HG03175 (cell line): Measurements from ENCODE around the gene MUC4.
"Not testable (repeated sequence)": the region's sequence is repeated elsewhere in the genome, so short reads cannot be mapped to it uniquely, and the experiment has no call there.

Experiments used
- ATAC-seq: cut with Tn5 transposase; IDR thresholded peaks from one replicate; pipeline ENCODE4 v1.9.1; 2021; ENCODE audit warnings: mild to moderate bottlenecking, moderate library complexity; ENCODE audit not compliant: unreplicated experiment

MUC4 gene

GRCh38 chr3:195720831-195721506, 90.8 kb downstream of the MUC4 start, which contains the start of gene MUC20:
MUC20 (plus strand) TSS chr3:195720978; CDS start chr3:195721008, 30 bp downstream.
- ATAC-seq, result not testable (repeated sequence)

- not testable (repeated sequence) for ATAC-seq
These were observed 92.0 kb downstream of the MUC4 start for GRCh38 chr3:195719514-195720254.

GRCh38 chr3:195718477-195718984, 93.2 kb downstream of the MUC4 start:
- no peak for ATAC-seq

- ATAC-seq, result no peak
These were observed 93.8 kb downstream of the MUC4 start for GRCh38 chr3:195717852-195718476.

GRCh38 chr3:195717416-195717815, 94.3 kb downstream of the MUC4 start:
- ATAC-seq, result no peak

- no peak for ATAC-seq
These were observed 96.0 kb downstream of the MUC4 start for GRCh38 chr3:195715583-195716266.

- no peak for ATAC-seq
These were observed 96.6 kb downstream of the MUC4 start for GRCh38 chr3:195715134-195715533.

GRCh38 chr3:195714380-195715011, 97.2 kb downstream of the MUC4 start:
- no peak for ATAC-seq

- ATAC-seq, result not testable (repeated sequence)
These were observed 98.6 kb downstream of the MUC4 start for GRCh38 chr3:195713150-195713549.

- ATAC-seq, result not testable (repeated sequence)
These were observed 99.2 kb downstream of the MUC4 start for GRCh38 chr3:195712535-195712910.

GRCh38 chr3:195711813-195712534, 99.8 kb downstream of the MUC4 start:
- ATAC-seq, result no peak

- not testable (repeated sequence) for ATAC-seq
These were observed 100.5 kb downstream of the MUC4 start for GRCh38 chr3:195711091-195711812.

GRCh38 chr3:195710126-195710905, 101.4 kb downstream of the MUC4 start:
- ATAC-seq, result not testable (repeated sequence)

- ATAC-seq, result no peak
These were observed 102.0 kb downstream of the MUC4 start for GRCh38 chr3:195709676-195710085.

- no peak for ATAC-seq
These were observed 102.9 kb downstream of the MUC4 start for GRCh38 chr3:195708626-195709481.

GRCh38 chr3:195708061-195708460, 103.7 kb downstream of the MUC4 start:
- ATAC-seq, result no peak
